ENCODE results near the gene SNAP91. TPM values are rescaled to one million over a fixed set of nuclear protein-coding genes. Genes with fewer than 3 reads are reported as not detected.

SNAP91 gene
- total RNA-seq, 1 donor from 2014 or later, result 3.4 TPM

DNA sequence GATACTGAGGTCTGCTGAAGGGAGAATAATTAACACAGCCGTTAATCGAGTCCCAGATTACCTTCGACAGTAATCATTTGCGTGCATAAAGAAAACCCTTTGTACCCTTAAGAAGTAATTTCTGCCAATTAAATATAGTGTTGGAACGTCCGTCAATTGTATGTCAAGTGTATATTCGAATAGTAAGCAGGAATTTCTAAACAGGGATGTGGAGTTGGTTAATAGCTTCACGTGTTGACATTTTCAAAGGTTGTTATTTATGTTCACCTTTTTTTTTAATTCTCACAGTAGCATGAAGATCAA, 798 bp upstream of the SNAP91 start:
- Histone ChIP-seq H3K4me1 (no peaks in the 10 kb centered on the region), H3K9me3 (ENCODE audit: low read depth) (no peaks in the 10 kb centered on the region), H3K4me3 (peak overlapping the region; percentile 72), H3K79me2 (ENCODE audit: low read depth) (no peaks in the 10 kb centered on the region), H3K4me2 (peak overlapping the region; percentile 99), H3K27ac (no peak overlapping the region), H2AFZ (replicated peaks) (peak overlapping the region; percentile 98), H3K9ac (no peak overlapping the region), H3F3A (ENCODE audit: low read depth) (no peaks in the 10 kb centered on the region), H3K36me3 (no peaks in the 10 kb centered on the region), H4K20me1 (ENCODE audit: low read depth) (no peaks in the 10 kb centered on the region), H3K27me3 (peaks cover 74% of the 10 kb centered on the region)
- Mint-ChIP-seq H3K27me3 (ENCODE audit: insufficient read depth, low read depth) (peaks cover 12% of the 10 kb centered on the region), H3K9me3 (peaks cover 5% of the 10 kb centered on the region), H3K36me3 (no peaks in the 10 kb centered on the region), H3K4me1 (peaks cover 2% of the 10 kb centered on the region), H3K27ac (no peak overlapping the region), H3K4me3 (peak overlapping the region; percentile 94)
- DNase-seq (ENCODE audit: low spot score), result no peak
- TF ChIP-seq CTCF (IDR thresholded peaks at IDR 0.05) (no peak), EZH2 (IDR thresholded peaks at IDR 0.05) (peak; percentile 72), EZH2phosphoT487 (IDR thresholded peaks at IDR 0.05) (peak; percentile 36)

- peaks cover 82% of the 10 kb centered on the region for H3K27me3 ChIP-seq
- H3K4me3 ChIP-seq, result peak overlapping the region; percentile 72
- no peaks in the 10 kb centered on the region for H3F3A ChIP-seq (ENCODE audit: low read depth)
- peaks cover 12% of the 10 kb centered on the region for H3K27me3 Mint-ChIP-seq (ENCODE audit: insufficient read depth, low read depth)
- H3K4me2 ChIP-seq, result peak overlapping the region; percentile 99
- no peak overlapping the region for H3K27ac Mint-ChIP-seq
- peak; percentile 73 for DNase-seq (ENCODE audit: low spot score)
- no peaks in the 10 kb centered on the region for H3K4me1 ChIP-seq
- H3K27ac ChIP-seq, result no peak overlapping the region
- TF ChIP-seq EZH2 (IDR thresholded peaks at IDR 0.05) (no peak), CTCF (IDR thresholded peaks at IDR 0.05) (no peak), EZH2phosphoT487 (IDR thresholded peaks at IDR 0.05) (no peak)
- peak overlapping the region; percentile 94 for H3K4me3 Mint-ChIP-seq
- no peaks in the 10 kb centered on the region for H3K36me3 Mint-ChIP-seq
- H3K9me3 ChIP-seq (ENCODE audit: low read depth), result no peaks in the 10 kb centered on the region
- H3K9me3 Mint-ChIP-seq, result peaks cover 5% of the 10 kb centered on the region
- no peaks in the 10 kb centered on the region for H4K20me1 ChIP-seq (ENCODE audit: low read depth)
- H2AFZ ChIP-seq (replicated peaks), result peak overlapping the region; percentile 98
- H3K79me2 ChIP-seq (ENCODE audit: low read depth), result no peaks in the 10 kb centered on the region
- H3K4me1 Mint-ChIP-seq, result peaks cover 2% of the 10 kb centered on the region
- H3K9ac ChIP-seq, result no peak overlapping the region
- H3K36me3 ChIP-seq, result no peaks in the 10 kb centered on the region
Measured at GRCh38 chr6:83708546-83708969, 343 bp downstream of the SNAP91 start.

DNA sequence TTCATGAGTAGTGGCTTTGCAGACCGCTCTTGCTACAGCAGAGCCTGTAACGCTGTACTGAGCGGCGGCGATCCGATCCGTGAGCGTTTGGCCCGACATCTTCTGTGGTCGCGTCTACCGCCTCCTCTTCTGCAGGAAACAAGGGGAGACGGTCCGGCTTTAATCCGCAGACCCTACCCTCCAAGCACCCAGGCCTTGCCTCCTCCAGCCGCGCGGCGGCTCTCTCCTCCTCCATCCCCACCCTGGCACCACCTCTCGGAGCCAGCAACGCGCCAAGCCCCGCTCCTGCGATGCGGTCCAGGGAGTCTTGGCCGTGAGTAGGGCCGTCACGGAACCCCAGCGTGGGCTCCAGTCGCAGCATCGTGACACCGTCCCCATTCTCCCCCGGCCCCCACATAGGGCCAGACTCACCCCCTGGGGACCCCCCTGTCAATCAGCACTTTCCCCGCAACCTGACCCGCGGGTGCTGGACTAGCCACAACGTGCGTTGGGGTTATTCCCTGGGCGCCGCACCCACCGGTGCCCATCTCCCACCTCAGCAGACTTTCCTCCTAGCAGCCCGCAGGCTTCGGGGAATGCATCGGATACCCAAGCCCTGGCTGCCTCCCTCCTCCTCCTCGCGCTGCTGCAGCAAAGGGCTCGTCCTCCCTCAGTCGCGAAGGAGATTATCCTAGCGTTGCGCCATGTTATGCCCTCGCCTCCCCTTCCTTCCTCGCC, 914 bp downstream of the SNAP91 start:
- Mint-ChIP-seq H3K4me3 (peak overlapping the region; percentile 94), H3K27ac (no peak overlapping the region), H3K27me3 (ENCODE audit: insufficient read depth, low read depth) (peaks cover 12% of the 10 kb centered on the region), H3K36me3 (no peaks in the 10 kb centered on the region), H3K4me1 (peaks cover 2% of the 10 kb centered on the region), H3K9me3 (peaks cover 5% of the 10 kb centered on the region)
- H2AFZ ChIP-seq (replicated peaks), result peak overlapping the region; percentile 98
- no peak overlapping the region for H3K9ac ChIP-seq
- H3K9me3 ChIP-seq (ENCODE audit: low read depth), result no peaks in the 10 kb centered on the region
- no peak overlapping the region for H3K27ac ChIP-seq
- no peaks in the 10 kb centered on the region for H3K4me1 ChIP-seq
- peak overlapping the region; percentile 72 for H3K4me3 ChIP-seq
- H3K4me2 ChIP-seq, result peak overlapping the region; percentile 99
- peak; percentile 73 for DNase-seq (ENCODE audit: low spot score)
- no peaks in the 10 kb centered on the region for H3K79me2 ChIP-seq (ENCODE audit: low read depth)
- peaks cover 87% of the 10 kb centered on the region for H3K27me3 ChIP-seq
- no peaks in the 10 kb centered on the region for H4K20me1 ChIP-seq (ENCODE audit: low read depth)
- no peaks in the 10 kb centered on the region for H3F3A ChIP-seq (ENCODE audit: low read depth)
- no peaks in the 10 kb centered on the region for H3K36me3 ChIP-seq
- TF ChIP-seq EZH2phosphoT487 (IDR thresholded peaks at IDR 0.05) (peak; percentile 67), CTCF (IDR thresholded peaks at IDR 0.05) (no peak), EZH2 (IDR thresholded peaks at IDR 0.05) (peak; percentile 18)

Data from neural progenitor cell (in vitro differentiated cells).